ENCODE results near the gene SELENON.

SELENON gene

GRCh38 chr1:25792115-25792514 is 7.9 kb upstream of the SELENON start:
- no peak for TF ChIP-seq CTCF (IDR thresholded peaks at IDR 0.05; ENCODE audit: insufficient read depth, low read length)
- no peak for TF ChIP-seq POLR2AphosphoS5 (IDR thresholded peaks at IDR 0.05; ENCODE audit: low read depth)
- no peak for TF ChIP-seq REST (IDR thresholded peaks at IDR 0.05; ENCODE audit: insufficient replicate concordance, low read depth)
- TF ChIP-seq SPI1 (IDR thresholded peaks at IDR 0.05; ENCODE audit: borderline replicate concordance, low read depth), result no peak
- TF ChIP-seq GABPA (IDR thresholded peaks at IDR 0.05; ENCODE audit: low read depth), result no peak
- no peak overlapping the region for H3K27ac ChIP-seq (replicated peaks)
- no peak for DNase-seq (ENCODE audit: low read depth in 1 of 2, low spot score in 1 of 2)
- no peaks in the 10 kb centered on the region for H3K27me3 ChIP-seq (ENCODE audit: insufficient read depth, poor library complexity, severe bottlenecking)
- H3K4me3 ChIP-seq (replicated peaks; ENCODE audit: insufficient read depth, low read length), result no peak overlapping the region

GRCh38 chr1:25793585-25794170 is 6.3 kb upstream of the SELENON start:
- Histone ChIP-seq H3K4me3 (replicated peaks; ENCODE audit: insufficient read depth, low read length) (no peak overlapping the region), H3K27me3 (ENCODE audit: insufficient read depth, poor library complexity, severe bottlenecking) (no peaks in the 10 kb centered on the region), H3K27ac (replicated peaks) (no peak overlapping the region)
- no peak for DNase-seq (ENCODE audit: low read depth in 1 of 2, low spot score in 1 of 2)
- TF ChIP-seq GABPA (IDR thresholded peaks at IDR 0.05; ENCODE audit: low read depth) (no peak), POLR2AphosphoS5 (IDR thresholded peaks at IDR 0.05; ENCODE audit: low read depth) (no peak), SPI1 (IDR thresholded peaks at IDR 0.05; ENCODE audit: borderline replicate concordance, low read depth) (no peak)

GRCh38 chr1:25794325-25794724 is 5.7 kb upstream of the SELENON start:
- Histone ChIP-seq H3K4me3 (replicated peaks; ENCODE audit: insufficient read depth, low read length) (no peak overlapping the region), H3K27me3 (ENCODE audit: insufficient read depth, poor library complexity, severe bottlenecking) (no peaks in the 10 kb centered on the region), H3K27ac (replicated peaks) (no peak overlapping the region)
- no peak for DNase-seq (ENCODE audit: low read depth in 1 of 2, low spot score in 1 of 2)
- TF ChIP-seq CTCF (IDR thresholded peaks at IDR 0.05; ENCODE audit: insufficient read depth, low read length) (no peak), REST (IDR thresholded peaks at IDR 0.05; ENCODE audit: insufficient replicate concordance, low read depth) (no peak), GABPA (IDR thresholded peaks at IDR 0.05; ENCODE audit: low read depth) (no peak), SPI1 (IDR thresholded peaks at IDR 0.05; ENCODE audit: borderline replicate concordance, low read depth) (no peak), POLR2AphosphoS5 (IDR thresholded peaks at IDR 0.05; ENCODE audit: low read depth) (no peak)

- DNase-seq (ENCODE audit: low read depth in 1 of 2, low spot score in 1 of 2), result no peak
- TF ChIP-seq POLR2AphosphoS5 (IDR thresholded peaks at IDR 0.05; ENCODE audit: low read depth) (no peak), REST (IDR thresholded peaks at IDR 0.05; ENCODE audit: insufficient replicate concordance, low read depth) (no peak), GABPA (IDR thresholded peaks at IDR 0.05; ENCODE audit: low read depth) (no peak), CTCF (IDR thresholded peaks at IDR 0.05; ENCODE audit: insufficient read depth, low read length) (no peak), SPI1 (IDR thresholded peaks at IDR 0.05; ENCODE audit: borderline replicate concordance, low read depth) (no peak)
- no peak overlapping the region for H3K27ac ChIP-seq (replicated peaks)
- H3K4me3 ChIP-seq (replicated peaks; ENCODE audit: insufficient read depth, low read length), result no peak overlapping the region
- no peaks in the 10 kb centered on the region for H3K27me3 ChIP-seq (ENCODE audit: insufficient read depth, poor library complexity, severe bottlenecking)
Measured at GRCh38 chr1:25795211-25795610, 4.8 kb upstream of the SELENON start.
